Measurements from ENCODE around the gene STUM. TPM values are rescaled to one million over a fixed set of nuclear protein-coding genes. Genes with fewer than 3 reads are reported as not detected.

The STUM gene
- total RNA-seq, 1 experiment from 2014 or later, result 0.11 TPM

GRCh38 chr1:226639631-226640061, 91.1 kb downstream of the STUM start:
- H3K56ac ChIP-seq (ENCODE audit: insufficient read length, low read depth, low read length), result no peak overlapping the region
- no peak overlapping the region for H2BK20ac ChIP-seq (ENCODE audit: low read depth, low read length, poor library complexity, severe bottlenecking)
- H2AFZ ChIP-seq (ENCODE audit: low read length), result no peak overlapping the region
- no peak overlapping the region for H3K23ac ChIP-seq (ENCODE audit: insufficient read length, low read depth, low read length)
- Mint-ChIP-seq H3K27ac (no peak overlapping the region), H3K4me3 (no peak overlapping the region), H3K27me3 (ENCODE audit: low read depth) (no peaks in the 10 kb centered on the region), H3K36me3 (ENCODE audit: insufficient read depth in 1 of 3, low read depth in 3 of 3) (peaks cover 0 to 5% (median 4%) of the 10 kb centered on the region in 3 experiments; a peak in 3 of 7 replicates), H3K9me3 (no peaks in the 10 kb centered on the region), H3K4me1 (peaks cover 33 to 44% of the 10 kb centered on the region in 2 experiments)
- no peak overlapping the region for H4K5ac ChIP-seq (ENCODE audit: insufficient read length, low read depth, low read length)
- H3T11ph ChIP-seq (ENCODE audit: low read length), result no peak overlapping the region
- H3K18ac ChIP-seq (ENCODE audit: insufficient read length, low read depth, low read length), result no peak overlapping the region
- no CpG with 5 or more reads among the region's 18 CpGs for WGBS (ENCODE audit: extremely low coverage, insufficient read length, low lambda C conversion rate)
- no peaks in the 10 kb centered on the region for H3K79me2 ChIP-seq (ENCODE audit: insufficient read depth, low read length)
- no peak overlapping the region for H2BK15ac ChIP-seq (ENCODE audit: low read depth, low read length)
- H3K4ac ChIP-seq (ENCODE audit: low read depth, low read length), result no peak overlapping the region
- H3K14ac ChIP-seq (ENCODE audit: insufficient read depth, low read length), result no peak overlapping the region; the same call in 1 of the 2 replicates
- H3K27me3 ChIP-seq (ENCODE audit: insufficient read depth, low read length), result no peaks in the 10 kb centered on the region
- no peaks in the 10 kb centered on the region for H3K23me2 ChIP-seq (ENCODE audit: insufficient read length, low read depth, low read length, poor library complexity, severe bottlenecking)
- no peak for DNase-seq
- H3K4me1 ChIP-seq (ENCODE audit: insufficient read depth, low read length), result no peaks in the 10 kb centered on the region
- no peak for TF ChIP-seq CTCF (conservative IDR thresholded peaks at IDR 0.05)
- H2BK5ac ChIP-seq (ENCODE audit: insufficient read length, low read length), result no peak overlapping the region
- H3K9me3 ChIP-seq (ENCODE audit: control insufficient read depth, low read depth, low read length), result no peaks in the 10 kb centered on the region
- no peak overlapping the region for H2BK12ac ChIP-seq (ENCODE audit: insufficient read length, low read depth, low read length)
- no peak overlapping the region for H3K9ac ChIP-seq (ENCODE audit: extremely low read depth, insufficient read length, low read length)
- H4K91ac ChIP-seq (ENCODE audit: insufficient read length, low read depth, low read length), result no peak overlapping the region
- H3K4me2 ChIP-seq (ENCODE audit: insufficient read depth, insufficient read length, low read length), result no peak overlapping the region
- H3K79me1 ChIP-seq (ENCODE audit: insufficient read depth, low read depth, low read length, poor library complexity, severe bottlenecking), result no peaks in the 10 kb centered on the region
- no peak overlapping the region for H3K27ac ChIP-seq (ENCODE audit: insufficient read length, low read depth, low read length)
- no peak overlapping the region for H2AK5ac ChIP-seq (ENCODE audit: insufficient read length, low read length)
- no peak overlapping the region for H4K8ac ChIP-seq (replicated peaks; ENCODE audit: insufficient read length, low read depth, low read length)
- H4K20me1 ChIP-seq (ENCODE audit: control insufficient read depth, insufficient read depth, insufficient read length), result no peaks in the 10 kb centered on the region
- H2BK120ac ChIP-seq (ENCODE audit: low read depth, low read length, poor library complexity, severe bottlenecking), result no peak overlapping the region

Data from H9 (cell line).